Measurements from ENCODE around the gene LRRC43.

LRRC43 gene

DNA sequence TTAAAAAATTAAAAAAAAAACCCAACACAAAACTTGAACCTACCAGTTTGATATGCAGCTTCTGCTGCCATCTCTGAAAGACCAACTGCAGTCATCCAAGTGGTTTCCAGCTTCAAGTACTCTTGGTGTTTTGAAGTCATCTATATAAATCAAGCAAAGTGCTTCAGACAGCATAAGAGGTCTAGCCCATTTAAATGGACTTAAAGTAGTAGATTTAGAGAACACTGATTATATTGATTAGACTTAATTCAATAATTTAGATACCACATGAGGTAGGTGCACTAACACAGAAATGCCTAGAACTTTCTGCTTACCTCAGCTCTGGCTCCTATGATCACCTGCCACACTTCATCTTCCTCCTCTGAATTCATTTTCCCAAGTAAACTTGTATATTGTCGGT, 33.5 kb downstream of the LRRC43 start:
- DNase-seq (ENCODE audit: low read depth in 2 of 2): no peak

DNA sequence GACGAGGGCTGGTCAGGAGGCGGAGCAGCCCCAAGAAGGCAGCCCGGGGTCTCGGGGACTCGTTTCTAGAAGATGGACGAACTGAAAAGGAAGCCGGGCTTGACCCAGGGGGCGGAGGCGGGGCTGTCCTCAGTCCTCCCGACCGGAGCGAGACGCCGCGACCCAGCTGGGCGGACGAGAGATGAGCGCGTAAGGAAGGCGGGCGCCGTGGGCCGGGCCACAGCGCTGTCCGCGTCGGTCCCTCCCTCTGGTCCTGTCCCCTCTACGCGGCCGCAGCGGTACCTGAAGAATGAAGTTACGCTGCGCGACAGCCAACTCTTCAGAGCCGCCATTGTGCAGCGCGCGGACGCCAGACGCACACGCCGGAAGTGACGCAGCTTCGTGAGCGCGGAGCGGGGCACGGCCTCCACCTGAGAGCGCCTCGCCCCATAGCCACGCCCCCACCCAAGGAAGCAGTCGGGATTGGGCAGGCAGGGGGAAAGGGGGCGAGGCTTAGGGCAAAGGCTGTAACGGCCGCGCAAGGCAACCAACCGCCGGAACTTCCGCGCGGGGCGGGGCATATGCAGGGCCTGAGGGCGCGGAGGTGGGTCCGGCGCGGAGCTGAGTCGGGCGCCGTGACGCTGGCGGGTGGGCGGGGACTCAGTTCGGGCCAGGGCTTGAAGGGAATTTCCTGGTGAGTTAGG, 42.9 kb downstream of the LRRC43 start, which contains the start of gene DIABLO:
TSS of gene DIABLO (minus strand) at position 370 of the 683 bp plus-strand sequence. CDS start at position 332, 38 bp downstream.
- peak; percentile 99 to 100 for DNase-seq (ENCODE audit: low read depth in 2 of 2)

GRCh38 chr12:122226366-122227125, 43.6 kb downstream of the LRRC43 start:
- no peak for DNase-seq (ENCODE audit: low read depth in 2 of 2)

GRCh38 chr12:122227341-122227740, 44.4 kb downstream of the LRRC43 start:
- peak in 1 of 2 donors; percentile 48 for DNase-seq (ENCODE audit: low read depth in 2 of 2)

- DNase-seq (ENCODE audit: low read depth in 2 of 2): no peak
These were observed 45.2 kb downstream of the LRRC43 start for GRCh38 chr12:122228092-122228491.

- no peak for DNase-seq (ENCODE audit: low read depth in 2 of 2)
These were observed 47.9 kb downstream of the LRRC43 start for GRCh38 chr12:122230798-122231197.

DNA sequence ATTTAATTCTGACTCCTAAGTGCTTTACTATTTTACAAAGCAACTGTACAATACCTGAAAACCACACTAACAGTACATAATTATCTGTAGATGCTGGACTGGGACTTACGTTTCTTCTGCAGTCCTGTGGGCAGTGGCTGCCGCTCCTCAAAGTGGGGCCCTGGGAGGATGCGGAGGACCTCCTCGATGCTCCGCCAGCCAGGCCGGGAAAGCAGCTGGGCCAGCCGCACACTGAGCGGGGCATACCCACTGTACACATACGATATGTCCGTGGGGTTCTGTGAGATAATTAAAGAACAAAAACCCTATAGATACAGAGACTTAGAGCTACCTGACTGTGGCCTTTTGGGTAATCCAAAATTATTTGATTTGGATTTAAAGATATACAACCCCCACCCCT, 49.8 kb downstream of the LRRC43 start:
- DNase-seq (ENCODE audit: low read depth in 2 of 2): no peak

- no peak for DNase-seq (ENCODE audit: low read depth in 2 of 2)
These were observed 52.8 kb downstream of the LRRC43 start for GRCh38 chr12:122235741-122236140.

- no peak for DNase-seq (ENCODE audit: low read depth in 2 of 2)
These were observed 55.9 kb downstream of the LRRC43 start for GRCh38 chr12:122238861-122239260.

DNA sequence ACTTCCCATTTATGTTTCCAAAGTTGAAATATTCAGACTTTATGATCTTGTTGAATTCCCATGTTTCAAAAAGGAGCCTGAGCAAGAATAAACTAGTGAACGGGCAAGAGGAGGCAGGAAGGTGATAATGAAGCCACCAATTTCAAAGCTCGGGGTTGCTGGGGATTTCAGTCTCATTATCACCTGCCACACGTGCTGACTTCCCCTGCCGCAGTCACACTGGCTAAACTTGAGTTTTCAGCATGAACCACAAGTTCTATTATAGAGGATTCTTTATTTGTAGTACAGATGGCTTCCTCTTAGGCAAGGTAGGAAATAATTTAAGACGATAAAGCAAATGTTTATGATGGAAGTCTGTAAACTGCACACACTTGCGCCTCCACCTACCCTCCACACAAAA, 61.0 kb downstream of the LRRC43 start:
- no peak for DNase-seq (ENCODE audit: low read depth in 2 of 2)

GRCh38 chr12:122244565-122245371, 61.8 kb downstream of the LRRC43 start:
- DNase-seq (ENCODE audit: low read depth in 2 of 2): no peak

DNA sequence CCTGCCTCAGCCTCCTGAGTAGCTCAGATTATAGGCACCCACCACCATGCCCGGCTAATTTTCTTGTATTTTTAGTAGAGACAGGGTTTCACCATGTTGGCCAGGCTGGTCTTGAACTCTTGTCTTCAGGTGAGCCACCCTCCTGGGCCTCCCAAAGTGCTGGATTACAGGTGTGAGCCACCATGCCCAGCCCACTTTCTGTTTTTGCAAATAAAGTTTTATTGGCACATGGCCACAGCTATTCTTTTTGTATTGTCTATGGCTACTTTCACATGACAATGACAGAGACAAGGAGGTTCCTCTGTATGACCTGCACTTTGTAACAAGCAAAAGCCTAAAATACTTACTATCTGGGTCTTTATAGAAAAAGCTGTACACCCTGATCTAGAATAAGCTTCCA, 62.6 kb downstream of the LRRC43 start:
- DNase-seq (ENCODE audit: low read depth in 2 of 2): no peak

DNA sequence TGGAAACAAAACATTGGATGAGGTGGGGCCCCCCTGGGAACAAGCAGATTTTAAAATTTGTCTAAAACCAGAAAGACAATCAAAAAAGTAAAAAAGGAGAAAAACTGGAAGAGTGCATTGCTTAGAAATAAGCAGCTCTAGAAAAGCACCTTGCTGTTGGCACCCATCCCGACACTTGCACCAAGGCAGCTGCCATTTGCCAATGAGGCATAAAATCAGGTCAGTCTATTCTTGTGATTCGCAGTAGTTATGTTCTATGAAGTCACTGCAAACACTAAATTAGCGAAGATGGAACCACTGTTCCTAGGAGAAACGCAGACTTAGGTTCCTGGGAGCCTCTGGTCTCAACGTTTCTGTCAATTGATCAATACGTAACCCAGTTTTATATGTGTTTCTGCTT, 67.1 kb downstream of the LRRC43 start:
- no peak for DNase-seq (ENCODE audit: low read depth in 2 of 2)

DNA sequence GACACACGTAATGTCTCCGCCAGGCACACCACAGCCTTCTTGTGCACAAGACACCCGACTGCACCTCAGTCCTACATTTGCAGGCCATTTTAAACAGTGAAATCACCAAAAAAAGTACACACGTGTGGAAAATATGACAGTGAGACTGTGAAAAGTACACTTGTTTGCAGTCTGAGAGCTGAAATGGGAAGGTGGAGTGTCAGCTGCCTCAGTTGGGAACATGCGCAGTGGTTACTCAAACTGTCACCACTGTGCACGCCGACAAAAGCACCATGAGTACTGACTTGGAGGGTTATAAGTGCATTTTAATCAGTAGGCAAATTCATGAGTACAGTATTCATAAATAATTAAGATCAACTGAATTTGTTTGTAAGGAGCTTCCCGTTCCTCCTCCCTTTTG, 67.6 kb downstream of the LRRC43 start:
- no peak for DNase-seq (ENCODE audit: low read depth in 2 of 2)

Measured in stimulated activated CD8-positive, alpha-beta memory T cell treated with anti-CD3 and anti-CD28 coated beads, Interleukin-2, amount 100 ng/mL, for 48 hours (primary cell).